K562 (cell line): ENCODE measurements around the gene GALNT12. TPM values are rescaled to one million over a fixed set of nuclear protein-coding genes. Genes with fewer than 3 reads are reported as not detected.

ENCODE experiments used
- ATAC-seq: fragments of 200-7000 bp; cut with Tn5 transposase; 3 replicates; pipeline ENCODE4 v1.9.1; 2020; ENCODE audit warnings: moderate library complexity
- BruUV-seq: library from RNA; stranded (reverse); fragments of 400-500 nt; replicated peaks from 2 replicates; lab custom pipeline; 2021; lab: Mats Ljungman, UMichigan
- CTCF ChIA-PET: fragments of 300-600 bp; formaldehyde crosslinking; extraction: SDS; loops from one replicate; lab custom pipeline; 2021; ENCODE audit warnings: low intra/inter-chr PET ratio; lab: Yijun Ruan, JAX
- POLR2A ChIA-PET: fragments of 300-600, 350-650 bp; sonication (Branson Sonifier 250); formaldehyde crosslinking; extraction: SDS; loops from one replicate; lab custom pipeline; 2021; ENCODE audit warnings: antibody characterized with exemption, inconsistent platforms; lab: Yijun Ruan, JAX
- DNase-seq, 4 experiments: peaks; one replicate each; pipeline versions ENCODE4 v3.0.0 to v3.0.0-alpha.2; 2011 to 2018; ENCODE audit warnings: low spot score in 3 of 4, mixed read lengths in 3 of 4; ENCODE audit errors: extremely low read depth in 1 of 4
- FAIRE-seq: peaks from 2 replicates; lab custom pipeline; 2011; peaks lifted over from hg19 to GRCh38; lab: Jason Lieb, UNC
- H2AFZ ChIP-seq: 2 replicates; pipeline ENCODE4 v1.6.0; 2011; ENCODE audit warnings: low read depth, low read length, control low read depth, inconsistent platforms
- H3K27ac ChIP-seq: fragments of 200-600 bp; 3 replicates; pipeline ENCODE4 v1.8.0; 2011; ENCODE audit warnings: low read depth, mild to moderate bottlenecking, control low read depth, inconsistent platforms, low read length, moderate library complexity, mixed read lengths; ENCODE audit errors: extremely low read depth
- H3K27me3 ChIP-seq, 2 experiments: fragments of 300-600 bp in 1 of 2; 2 replicates in 1 of 2; 3 replicates in 1 of 2; pipeline versions ENCODE4 v1.6.0 to v1.8.0; 2011; ENCODE audit warnings: inconsistent platforms in 2 of 2, low read length in 2 of 2, mild to moderate bottlenecking in 1 of 2, mixed read lengths in 1 of 2, moderate library complexity in 1 of 2; ENCODE audit not compliant: control insufficient read depth in 2 of 2, insufficient read depth in 2 of 2
- H3K36me3 ChIP-seq: fragments of 300-600 bp; 3 replicates; pipeline ENCODE4 v1.8.0; 2011; ENCODE audit warnings: mild to moderate bottlenecking, low read length, inconsistent platforms; ENCODE audit not compliant: control insufficient read depth, insufficient read depth
- H3K4me1 ChIP-seq, 2 experiments: fragments of 200-600 bp in 1 of 2; replicated peaks in 1 of 2; 2 replicates in 1 of 2; 3 replicates in 1 of 2; pipeline versions ENCODE4 v1.5.1 to v1.8.0; 2011; ENCODE audit warnings: inconsistent platforms in 2 of 2, low read length in 2 of 2, mild to moderate bottlenecking in 1 of 2, mixed read lengths in 1 of 2, moderate library complexity in 1 of 2; ENCODE audit not compliant: control insufficient read depth in 2 of 2, insufficient read depth in 2 of 2
- H3K4me2 ChIP-seq: 2 replicates; pipeline ENCODE4 v1.6.1; 2011; ENCODE audit warnings: low read length, control low read depth, inconsistent platforms, mixed read lengths; ENCODE audit not compliant: insufficient read depth
- H3K4me3 ChIP-seq: fragments of 200-600 bp; sonication (generic), shearing (Covaris generic); 2 replicates; pipeline ENCODE4 v1.5.1; 2016; ENCODE audit warnings: control low read depth, inconsistent platforms
- H3K79me2 ChIP-seq: fragments of 200-600 bp; 3 replicates; pipeline ENCODE4 v1.8.0; 2011; ENCODE audit warnings: low read length, inconsistent platforms; ENCODE audit not compliant: control insufficient read depth, insufficient read depth
- H3K9ac ChIP-seq, 2 experiments: 2 replicates each; pipeline versions ENCODE4 v1.6.0 to v1.6.1; 2011; ENCODE audit warnings: low read depth in 2 of 2, low read length in 2 of 2, control low read depth in 1 of 2, inconsistent platforms in 1 of 2, mild to moderate bottlenecking in 1 of 2, mixed read lengths in 1 of 2; ENCODE audit not compliant: insufficient read depth in 1 of 2
- H3K9me1 ChIP-seq: one replicate; pipeline ENCODE4 v1.6.0; 2011; ENCODE audit warnings: inconsistent platforms, mild to moderate bottlenecking, low read length, moderate library complexity; ENCODE audit not compliant: control insufficient read depth, insufficient read depth
- H3K9me3 ChIP-seq: replicated peaks from 2 replicates; pipeline ENCODE4 v1.5.1; 2011; ENCODE audit warnings: low read depth, low read length, inconsistent platforms; ENCODE audit not compliant: control insufficient read depth, insufficient read depth
- H4K20me1 ChIP-seq: replicated peaks from 2 replicates; pipeline ENCODE4 v1.6.1; 2011; ENCODE audit warnings: low read length, inconsistent platforms, mixed read lengths; ENCODE audit not compliant: control insufficient read depth, insufficient read depth
- ELF4 ChIP-seq: fragments of 450-650 bp; formaldehyde crosslinking; IDR thresholded peaks from 2 replicates; pipeline ENCODE4 v1.4.0; 2022; ENCODE audit warnings: missing genetic modification characterization
- MEIS2 ChIP-seq: fragments of 450-650 bp; IDR thresholded peaks from 2 replicates; pipeline ENCODE4 v1.6.1; 2014; ENCODE audit warnings: mild to moderate bottlenecking; ENCODE audit not compliant: partially characterized antibody
- PKNOX1 ChIP-seq: fragments of 450-650 bp; IDR thresholded peaks from 2 replicates; pipeline ENCODE4 v1.6.1; 2016
- ZBTB9 ChIP-seq: fragments of 450-650 bp; formaldehyde crosslinking; IDR thresholded peaks from 2 replicates; pipeline ENCODE4 v1.4.0; 2020; ENCODE audit warnings: mild to moderate bottlenecking, moderate library complexity
- ZNF282 ChIP-seq: sonication (generic); formaldehyde crosslinking; IDR thresholded peaks from 2 replicates; pipeline ENCODE4 v1.8.1; 2023; ENCODE audit warnings: missing genetic modification reagents
- ZNF449 ChIP-seq: fragments of 250-450 bp; sonication (Bioruptor Pico); IDR thresholded peaks from 2 replicates; pipeline ENCODE4 v1.8.0; 2022; ENCODE audit warnings: moderate library complexity, mild to moderate bottlenecking, inconsistent platforms
- WGBS: fragments of 100-300 bp; shearing (Covaris generic); methylation state at CpG from one replicate; pipeline ENCODE4 v1.1.6; 2016; ENCODE audit warnings: low coverage, mixed read lengths; ENCODE audit not compliant: insufficient coverage; ENCODE audit errors: missing lambda C conversion rate; 5-methylcytosine and 5-hydroxymethylcytosine counted together
- in situ Hi-C: fragments of 300-500 bp; cut with MboI; formaldehyde crosslinking; loops from 4 replicates; pipeline ENCODE4 v1.15.0; 2018; ENCODE audit warnings: inconsistent platforms, mixed read lengths
- intact Hi-C: fragments of 100-400 bp; cut with micrococcal nuclease; formaldehyde crosslinking; loops from 2 replicates; pipeline ENCODE4 v1.14.2; 2022
- polyA plus RNA-seq, 8 experiments: library from polyadenylated mRNA; depleted of rRNA in 4 of 8; stranded (reverse) in 5 of 8; unstranded in 3 of 8; fragments of >200 nt; fragmentation: Nextera tagmentation in 2 of 8; fragmentation: Illumina TruSeq in 1 of 8; extraction: Ambion mirVana in 2 of 8; extraction: Trizol in 1 of 8; gene quantifications; 2 replicates each; pipeline versions ENCODE4 v1.2.1 to v1.2.3, GENCODE V29; 2011 to 2014; ENCODE audit warnings: inconsistent platforms in 1 of 8, missing spikeins in 1 of 8
- total RNA-seq, 7 experiments: library from RNA; depleted of rRNA in 6 of 7; stranded (reverse); fragments of >200 nt in 6 of 7; fragmentation: Illumina TruSeq in 2 of 7; extraction: Trizol in 2 of 7; gene quantifications; 2 replicates each; pipeline versions ENCODE4 v1.2.1 to v1.2.3, GENCODE V29; 2011 to 2021; ENCODE audit warnings: low replicate concordance in 1 of 7
- TF ChIP-seq, protein P1 (sequence below), 2 experiments: IDR thresholded peaks in 1 of 2; conservative IDR thresholded peaks in 1 of 2; 2 replicates each; pipeline ENCODE4 v1.6.1; 2016; ENCODE audit warnings: low read depth in 2 of 2, mild to moderate bottlenecking in 1 of 2, missing compliant biosample characterization in 1 of 2, missing genetic modification characterization in 1 of 2, moderate library complexity in 1 of 2
- TF ChIP-seq, protein P2 (sequence below): fragments of 450-650 bp; IDR thresholded peaks from 2 replicates; pipeline ENCODE4 v1.6.1; 2017; ENCODE audit warnings: antibody characterized with exemption

Gene GALNT12
- total and polyA plus RNA-seq, 9 of the 15 experiments (the other 6 are each of a cell fraction or from before 2014, with no cell fraction given): 29.7 to 82.9 (median 44.2) TPM

DNA sequence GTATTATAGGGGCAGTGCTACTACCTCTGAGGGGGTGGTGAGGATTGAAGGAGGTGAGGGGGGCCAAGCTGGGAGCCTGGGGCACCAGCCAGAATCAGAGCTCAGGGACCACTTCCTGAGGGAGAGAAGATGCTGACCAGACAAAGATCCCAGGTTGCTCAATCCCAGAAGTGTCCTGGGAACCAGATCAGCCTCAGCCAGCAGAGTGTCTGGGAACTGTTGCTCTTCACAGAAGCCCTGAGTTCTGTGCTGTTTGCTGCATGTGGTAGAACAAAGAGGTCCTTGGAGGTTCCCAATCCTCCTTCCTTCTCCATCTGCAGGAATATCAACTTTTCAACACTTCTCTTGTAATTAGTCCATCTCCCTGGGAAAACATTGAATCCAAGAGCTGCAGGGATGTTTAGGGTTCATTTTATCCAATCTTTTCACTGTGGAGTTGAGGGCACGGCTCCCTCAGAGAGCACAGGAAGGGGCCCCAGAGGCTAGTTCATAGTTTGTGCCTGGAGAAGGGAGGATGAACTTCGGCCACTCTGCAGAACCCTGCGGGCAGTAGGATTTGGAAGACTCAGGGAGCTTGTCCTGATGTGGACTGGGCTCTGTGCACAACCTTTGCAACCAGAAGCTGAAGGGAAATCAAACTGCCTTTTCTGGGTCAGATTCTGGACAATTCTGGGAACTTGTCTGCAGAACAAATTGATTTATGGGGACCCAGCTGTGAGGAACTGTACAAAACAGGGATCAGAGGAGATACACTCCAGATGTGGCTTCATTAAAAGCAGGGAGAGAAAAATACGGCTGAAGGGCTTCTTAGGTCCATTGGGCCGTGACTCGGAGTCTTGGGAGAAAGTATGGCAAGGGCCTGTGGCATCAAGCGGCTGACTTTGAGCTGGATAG, 57.1 kb downstream of the GALNT12 start:
- no TSS peak for BruUV-seq
- no peak overlapping the region for H3K4me2 ChIP-seq
- WGBS: 68% methylated on average over 7 of the region's 7 CpGs
- H3K4me1 ChIP-seq: peaks cover 0 to 34% of the 10 kb centered on the region in 2 experiments; a peak in 3 of 5 replicates
- peaks cover 4% of the 10 kb centered on the region; the same call in 1 of the 2 replicates for H3K9me3 ChIP-seq
- ChIA-PET CTCF (no interaction called here), POLR2A (interaction anchor here (0.7 to 1.0 kb wide), 2 partner anchors 10 to 300 kb away, joined by 4 to 5 read pairs; no protein-coding TSS in a partner anchor)
- H3K9ac ChIP-seq: peak overlapping the region in 1 of 2 experiments; percentile 69; a peak in 1 of 4 replicates
- H3K27me3 ChIP-seq: no peaks in the 10 kb centered on the region
- H3K9me1 ChIP-seq: no peaks in the 10 kb centered on the region
- FAIRE-seq (no peak), DNase-seq (no peak), ATAC-seq (no peak)
- H4K20me1 ChIP-seq: no peaks in the 10 kb centered on the region
- no peaks in the 10 kb centered on the region for H3K79me2 ChIP-seq
- intact Hi-C loops: loop anchor here (5.0 kb wide), 1 partner anchor 213 kb away; no protein-coding TSS in a partner anchor
- no peak overlapping the region for H3K4me3 ChIP-seq
- H3K36me3 ChIP-seq: no peaks in the 10 kb centered on the region
- in situ Hi-C loops: no loop called here
- H3K27ac ChIP-seq: no peak overlapping the region
- no peak overlapping the region for H2AFZ ChIP-seq
- TF ChIP-seq, protein P1, sequence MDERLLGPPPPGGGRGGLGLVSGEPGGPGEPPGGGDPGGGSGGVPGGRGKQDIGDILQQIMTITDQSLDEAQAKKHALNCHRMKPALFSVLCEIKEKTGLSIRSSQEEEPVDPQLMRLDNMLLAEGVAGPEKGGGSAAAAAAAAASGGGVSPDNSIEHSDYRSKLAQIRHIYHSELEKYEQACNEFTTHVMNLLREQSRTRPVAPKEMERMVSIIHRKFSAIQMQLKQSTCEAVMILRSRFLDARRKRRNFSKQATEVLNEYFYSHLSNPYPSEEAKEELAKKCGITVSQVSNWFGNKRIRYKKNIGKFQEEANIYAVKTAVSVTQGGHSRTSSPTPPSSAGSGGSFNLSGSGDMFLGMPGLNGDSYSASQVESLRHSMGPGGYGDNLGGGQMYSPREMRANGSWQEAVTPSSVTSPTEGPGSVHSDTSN (CRISPR knock-in tag; IDR thresholded peaks at IDR 0.05; ENCODE audit: low read depth): no peak
- TF ChIP-seq, protein P1 (tag; conservative IDR thresholded peaks at IDR 0.05; ENCODE audit: low read depth): peak; percentile 58; the same call in 1 of the 2 replicates
- no peak for TF ChIP-seq ZNF282
- TF ChIP-seq MEIS2: peak; percentile 84
- TF ChIP-seq PKNOX1: peak; percentile 73
- no peak for TF ChIP-seq ZBTB9 (CRISPR knock-in tag)
- TF ChIP-seq, protein P2, sequence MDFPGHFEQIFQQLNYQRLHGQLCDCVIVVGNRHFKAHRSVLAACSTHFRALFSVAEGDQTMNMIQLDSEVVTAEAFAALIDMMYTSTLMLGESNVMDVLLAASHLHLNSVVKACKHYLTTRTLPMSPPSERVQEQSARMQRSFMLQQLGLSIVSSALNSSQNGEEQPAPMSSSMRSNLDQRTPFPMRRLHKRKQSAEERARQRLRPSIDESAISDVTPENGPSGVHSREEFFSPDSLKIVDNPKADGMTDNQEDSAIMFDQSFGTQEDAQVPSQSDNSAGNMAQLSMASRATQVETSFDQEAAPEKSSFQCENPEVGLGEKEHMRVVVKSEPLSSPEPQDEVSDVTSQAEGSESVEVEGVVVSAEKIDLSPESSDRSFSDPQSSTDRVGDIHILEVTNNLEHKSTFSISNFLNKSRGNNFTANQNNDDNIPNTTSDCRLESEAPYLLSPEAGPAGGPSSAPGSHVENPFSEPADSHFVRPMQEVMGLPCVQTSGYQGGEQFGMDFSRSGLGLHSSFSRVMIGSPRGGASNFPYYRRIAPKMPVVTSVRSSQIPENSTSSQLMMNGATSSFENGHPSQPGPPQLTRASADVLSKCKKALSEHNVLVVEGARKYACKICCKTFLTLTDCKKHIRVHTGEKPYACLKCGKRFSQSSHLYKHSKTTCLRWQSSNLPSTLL: no peak
- TF ChIP-seq ZNF449 (CRISPR knock-in tag): no peak
- TF ChIP-seq ELF4: no peak
